GM18861 (cell line): ENCODE data around the gene PRAC2.
"Not testable (repeated sequence)": the region's sequence is repeated elsewhere in the genome, so short reads cannot be mapped to it uniquely, and the experiment has no call there.

Experiments
- ATAC-seq: cut with Tn5 transposase; IDR thresholded peaks from one replicate; pipeline ENCODE4 v1.9.1; 2021; ENCODE audit not compliant: unreplicated experiment

The PRAC2 gene

DNA sequence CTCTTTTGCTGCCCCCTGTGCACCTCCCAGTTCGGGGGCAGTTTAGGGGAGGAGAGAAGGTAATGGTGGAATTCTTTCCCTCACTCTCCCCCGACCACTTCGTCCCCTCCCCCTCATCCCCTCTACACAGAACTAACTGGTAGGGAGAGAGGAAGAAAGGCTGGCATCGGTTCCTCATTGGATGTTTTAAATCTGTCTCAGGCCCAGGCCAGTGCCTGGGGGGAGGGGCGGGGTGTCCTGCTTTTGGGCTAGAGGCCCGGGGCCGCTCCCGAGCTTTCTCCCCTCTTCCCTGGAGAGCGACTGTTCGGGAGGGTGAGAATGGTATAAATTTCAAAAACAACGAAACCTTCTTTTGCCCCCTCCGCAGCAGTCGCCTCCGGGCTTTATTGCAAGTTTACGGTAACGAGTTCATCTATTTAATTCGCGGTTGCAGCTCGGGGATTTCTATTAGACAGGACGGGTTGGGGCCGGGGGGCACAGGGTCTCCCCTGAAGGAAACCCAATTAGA, at the start of gene PRAC2:
Gene PRAC2 (plus strand): TSS at position 271 of the 508 bp plus-strand sequence. CDS start 1,226 bp downstream, outside the sequence.
- no peak for ATAC-seq

DNA sequence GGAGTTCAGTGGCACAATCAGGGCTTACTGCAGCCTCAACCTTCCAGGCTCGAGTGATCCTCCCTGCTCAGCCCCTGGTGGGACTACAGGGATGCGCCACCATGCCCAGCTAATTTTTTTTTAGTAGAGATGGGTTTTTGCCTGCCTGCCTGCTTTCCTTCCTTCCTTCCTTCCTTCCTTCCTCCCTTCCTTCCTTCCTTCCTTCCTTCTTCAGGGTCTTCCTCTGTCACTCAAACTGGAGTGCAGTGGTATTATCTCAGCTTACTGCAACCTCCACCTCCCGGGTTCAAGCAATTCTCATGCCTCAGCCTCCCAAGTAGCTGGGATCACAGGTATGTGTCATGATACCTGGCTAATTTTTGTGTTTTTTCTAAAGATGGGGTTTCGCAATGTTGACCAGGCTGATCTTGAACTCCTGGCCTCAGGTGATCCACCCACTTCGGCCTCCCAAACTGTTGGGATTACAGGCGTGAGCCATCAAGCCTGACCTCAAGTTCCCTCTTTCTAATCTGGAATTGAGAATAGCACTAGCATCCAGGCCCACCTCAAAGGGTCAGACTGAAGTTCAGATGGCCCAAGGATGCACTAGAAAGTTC, 45.9 kb upstream of the PRAC2 start:
- no peak for ATAC-seq

DNA sequence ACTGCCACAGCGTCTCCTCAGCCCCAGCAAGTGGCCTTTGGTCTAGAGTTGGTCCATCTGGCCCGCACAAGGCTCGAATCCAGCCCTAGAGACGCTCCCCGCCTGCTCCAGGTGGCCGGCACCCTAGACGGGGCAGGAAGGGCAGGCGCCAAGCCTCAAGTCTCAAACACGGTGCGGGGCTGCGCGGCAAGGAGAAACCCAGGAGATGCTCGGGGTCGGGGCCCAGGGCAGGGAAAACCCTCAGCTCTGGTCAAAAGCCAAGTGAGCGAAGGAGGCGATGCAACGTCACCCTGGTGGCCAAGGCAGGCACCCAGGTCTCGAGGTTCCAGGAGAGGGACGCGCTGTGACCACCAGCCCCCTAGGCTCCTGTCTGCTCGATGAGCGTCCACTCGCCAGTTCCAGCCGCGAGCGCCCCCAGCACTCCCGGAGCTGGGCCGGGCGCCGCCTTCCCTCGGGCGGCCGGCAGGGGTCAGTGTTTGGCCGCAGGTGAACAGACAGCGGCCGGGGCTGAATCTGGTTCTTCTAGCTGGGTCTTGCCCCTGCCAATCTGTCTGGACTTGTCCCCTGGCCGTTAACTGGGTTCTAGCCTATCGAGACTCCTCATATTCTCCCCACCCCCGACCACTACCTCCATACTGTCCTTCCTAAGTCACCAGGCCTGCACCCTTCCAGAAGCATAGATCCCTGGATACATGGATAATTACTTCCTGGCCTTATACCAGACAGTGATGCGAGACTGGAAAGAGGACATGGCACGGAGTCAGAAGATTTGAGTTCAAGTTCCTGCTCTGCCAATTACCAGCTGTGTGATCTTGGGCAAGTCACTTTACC, 44.6 kb upstream of the PRAC2 start:
- no peak for ATAC-seq

DNA sequence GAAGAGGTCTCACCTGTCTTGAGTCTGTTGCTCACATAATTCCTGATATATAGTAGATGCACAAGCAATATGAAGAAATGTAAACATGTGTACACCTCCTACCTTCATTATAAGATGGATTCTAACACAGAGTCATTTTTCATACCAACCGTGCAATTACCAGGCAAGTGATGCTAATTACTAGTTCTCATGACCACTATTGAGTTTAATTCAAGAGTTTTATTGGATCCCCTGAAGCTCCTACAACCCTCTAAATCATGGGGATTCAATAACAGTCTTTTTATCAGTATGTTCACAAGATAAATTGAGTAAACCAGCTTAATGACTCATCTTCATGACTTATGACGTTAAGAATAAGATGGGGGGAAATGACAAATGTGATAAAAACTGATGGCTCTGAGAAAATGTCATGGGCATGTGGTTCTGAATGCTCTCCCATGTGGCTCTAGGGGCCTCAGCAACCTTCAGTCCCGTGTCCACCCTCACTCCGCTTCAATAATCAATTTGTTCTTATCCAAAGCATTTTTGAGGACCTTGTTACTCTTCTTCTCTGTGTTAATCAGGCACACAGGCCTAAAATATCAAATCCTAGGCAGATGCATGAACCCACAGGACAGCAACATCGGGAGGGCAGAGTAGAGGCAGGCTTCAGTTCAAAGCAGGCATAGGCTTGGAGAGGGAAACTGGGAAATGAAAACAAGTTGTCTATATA, 43.4 kb upstream of the PRAC2 start:
- no peak for ATAC-seq

DNA sequence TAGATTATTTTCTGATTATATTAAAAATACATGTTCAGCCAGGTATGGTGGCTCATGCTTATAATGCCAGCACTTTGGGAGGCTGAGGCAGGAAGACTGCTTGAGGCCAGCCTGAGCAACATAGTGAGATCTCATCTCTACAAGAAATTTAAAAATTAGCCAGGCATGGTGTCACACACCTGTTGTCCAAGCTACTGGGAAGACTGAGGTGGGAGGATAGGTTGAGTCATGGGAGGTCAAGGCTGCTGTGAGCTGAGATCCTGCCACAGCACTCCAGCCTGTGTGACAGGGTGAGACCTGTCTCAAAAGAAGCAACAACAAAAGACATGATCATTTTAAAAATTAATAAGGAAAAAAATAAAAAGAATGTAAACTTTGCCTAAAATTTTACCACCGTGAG, 41.4 kb upstream of the PRAC2 start:
- no peak for ATAC-seq

DNA sequence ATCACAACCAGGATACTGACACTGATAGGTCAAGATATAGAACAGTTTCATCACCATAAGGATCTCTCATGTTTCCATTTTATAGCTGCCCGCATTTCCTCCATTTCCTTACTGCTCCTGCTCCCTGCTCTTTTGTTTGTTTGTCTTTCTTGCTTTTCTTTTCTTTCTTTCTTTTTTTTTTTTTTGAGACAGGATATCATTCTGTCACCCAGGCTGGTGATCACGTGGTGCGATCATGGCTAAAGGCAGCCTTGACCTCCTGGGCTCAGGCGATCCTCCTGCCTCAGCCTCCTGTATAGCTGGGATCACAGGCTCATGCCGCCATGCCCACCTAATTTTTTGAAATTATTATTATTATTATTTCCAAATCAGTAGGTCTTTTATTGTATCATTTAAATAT, 32.3 kb upstream of the PRAC2 start:
- no peak for ATAC-seq

DNA sequence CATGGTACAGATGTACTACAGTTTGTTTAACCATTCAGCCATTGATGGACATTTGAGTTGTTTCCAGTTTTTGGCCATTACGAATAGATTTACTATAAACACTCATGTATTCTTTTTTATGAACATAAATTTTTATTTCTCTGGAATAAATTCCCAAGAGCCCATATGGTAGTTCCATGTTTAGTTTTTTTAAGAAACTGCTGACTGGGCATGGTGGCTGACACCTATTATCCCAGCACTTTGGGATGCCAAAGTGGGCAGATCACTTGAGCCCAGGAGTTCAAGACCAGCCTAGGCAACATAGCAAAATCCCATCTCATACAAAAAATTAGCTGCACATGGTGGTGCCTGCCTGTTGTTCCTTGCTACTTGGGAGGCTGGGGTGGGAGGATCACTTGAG, 30.9 kb upstream of the PRAC2 start:
- ATAC-seq, result no peak

DNA sequence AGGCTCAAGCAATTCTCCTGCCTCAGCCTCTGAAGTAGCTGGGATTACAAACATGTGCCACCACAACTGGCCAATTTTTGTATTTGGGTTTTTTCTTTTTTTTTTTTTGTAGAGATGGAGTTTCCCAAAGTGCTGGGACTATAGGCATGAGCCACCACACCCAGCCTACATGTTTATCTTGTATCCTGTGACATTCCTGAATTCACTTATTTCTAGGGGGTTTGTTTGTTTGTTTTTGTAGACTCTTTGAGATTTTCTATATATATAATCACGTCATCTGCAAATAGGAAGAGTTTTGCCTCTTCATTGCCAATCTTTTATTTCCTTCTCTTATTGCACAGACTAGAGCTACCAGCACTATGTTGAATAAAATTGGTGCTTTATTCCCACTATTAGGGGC, 29.8 kb upstream of the PRAC2 start:
- no peak for ATAC-seq

DNA sequence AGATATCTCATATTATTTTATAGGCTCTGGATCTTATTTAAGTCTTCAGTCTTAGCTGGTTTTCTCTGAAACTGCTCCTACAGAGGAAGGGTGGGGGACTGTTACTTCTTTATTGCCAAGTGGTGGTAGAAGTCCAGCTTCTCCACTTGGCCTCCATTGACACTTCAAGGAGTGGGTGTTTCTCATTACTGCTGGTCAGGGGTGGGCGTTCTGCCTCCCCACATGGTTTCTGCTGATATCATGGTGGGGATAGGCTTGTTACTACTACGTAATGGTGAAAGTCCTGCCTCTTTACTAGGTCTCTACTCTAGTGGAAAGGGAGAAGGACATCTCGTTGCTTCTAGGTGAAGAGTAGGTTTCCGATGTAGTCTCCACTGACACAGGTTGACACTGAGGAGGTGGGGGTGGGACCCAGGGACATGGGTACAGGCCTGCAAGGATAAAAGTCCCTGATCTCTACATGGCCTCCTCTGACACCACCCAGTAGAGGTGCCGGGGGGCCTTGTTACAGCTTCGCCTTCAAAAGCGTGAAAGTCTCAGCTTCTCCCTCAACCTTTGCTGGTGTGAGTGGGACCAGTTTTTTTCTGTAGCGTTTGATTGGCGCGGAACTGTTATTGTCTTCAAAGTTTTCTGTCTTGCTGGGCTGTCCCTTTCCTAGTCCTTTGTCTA, 21.0 kb upstream of the PRAC2 start:
- no peak for ATAC-seq

DNA sequence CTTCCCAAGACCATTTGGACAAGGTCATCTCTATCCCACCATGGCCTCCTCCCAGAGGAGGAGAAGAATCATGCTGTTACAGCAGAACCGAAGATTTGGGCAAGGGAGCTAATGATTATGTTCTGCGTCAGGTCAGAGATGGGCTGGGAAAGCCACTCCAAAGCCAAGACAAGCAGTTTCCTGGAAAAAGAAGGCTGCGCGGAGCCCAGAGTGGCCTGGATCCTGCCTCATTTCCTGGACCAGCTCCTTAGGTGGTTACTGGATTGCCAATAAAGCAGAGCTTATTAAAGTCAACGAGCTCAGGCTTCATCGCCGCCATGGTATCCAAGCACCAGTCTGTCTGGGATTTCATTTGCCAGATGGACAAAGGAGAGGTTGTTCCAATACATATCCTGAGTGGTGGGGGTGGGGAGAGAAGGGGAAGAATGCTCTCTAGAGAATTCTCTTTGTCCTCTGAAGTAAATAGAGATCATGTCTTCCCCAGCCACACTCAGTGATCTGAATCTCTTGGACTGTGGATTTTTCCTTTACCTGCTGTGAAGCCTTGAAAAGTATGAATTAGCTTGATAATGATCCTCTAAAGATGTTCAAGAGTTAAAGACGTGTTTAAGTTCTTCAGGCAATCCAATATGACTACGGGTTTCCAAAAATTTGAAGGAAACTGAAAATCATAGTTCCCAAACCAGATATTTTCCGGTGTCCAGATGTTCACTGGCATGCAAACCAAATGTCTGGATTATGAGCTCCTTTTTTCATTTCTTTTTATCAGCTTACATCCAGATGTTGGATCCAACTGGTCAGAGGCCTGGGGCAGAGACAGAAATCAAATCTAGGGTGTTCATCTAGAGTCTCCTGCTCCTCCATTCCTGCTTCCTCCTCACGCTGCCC, 18.4 kb upstream of the PRAC2 start:
- ATAC-seq, result no peak

DNA sequence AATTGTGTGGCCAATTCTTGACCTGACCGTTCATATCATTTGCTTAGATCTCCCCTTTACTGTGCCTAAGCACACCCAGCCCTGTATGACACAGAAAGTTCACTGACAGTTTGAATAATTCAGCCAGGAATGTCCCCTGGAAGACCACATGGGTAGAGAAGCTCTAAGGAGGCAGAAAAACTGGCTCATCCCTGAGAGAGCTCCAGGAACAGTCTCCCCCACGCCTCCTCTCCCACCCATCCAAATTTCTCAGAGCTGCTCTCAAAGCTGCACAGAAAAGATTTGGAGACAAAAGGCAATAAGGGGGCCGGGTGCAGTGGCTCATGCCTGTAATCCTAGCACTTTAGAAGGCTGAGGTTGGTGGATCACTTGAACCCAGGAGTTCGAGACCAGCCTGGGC, 11.9 kb upstream of the PRAC2 start:
- ATAC-seq, result no peak

DNA sequence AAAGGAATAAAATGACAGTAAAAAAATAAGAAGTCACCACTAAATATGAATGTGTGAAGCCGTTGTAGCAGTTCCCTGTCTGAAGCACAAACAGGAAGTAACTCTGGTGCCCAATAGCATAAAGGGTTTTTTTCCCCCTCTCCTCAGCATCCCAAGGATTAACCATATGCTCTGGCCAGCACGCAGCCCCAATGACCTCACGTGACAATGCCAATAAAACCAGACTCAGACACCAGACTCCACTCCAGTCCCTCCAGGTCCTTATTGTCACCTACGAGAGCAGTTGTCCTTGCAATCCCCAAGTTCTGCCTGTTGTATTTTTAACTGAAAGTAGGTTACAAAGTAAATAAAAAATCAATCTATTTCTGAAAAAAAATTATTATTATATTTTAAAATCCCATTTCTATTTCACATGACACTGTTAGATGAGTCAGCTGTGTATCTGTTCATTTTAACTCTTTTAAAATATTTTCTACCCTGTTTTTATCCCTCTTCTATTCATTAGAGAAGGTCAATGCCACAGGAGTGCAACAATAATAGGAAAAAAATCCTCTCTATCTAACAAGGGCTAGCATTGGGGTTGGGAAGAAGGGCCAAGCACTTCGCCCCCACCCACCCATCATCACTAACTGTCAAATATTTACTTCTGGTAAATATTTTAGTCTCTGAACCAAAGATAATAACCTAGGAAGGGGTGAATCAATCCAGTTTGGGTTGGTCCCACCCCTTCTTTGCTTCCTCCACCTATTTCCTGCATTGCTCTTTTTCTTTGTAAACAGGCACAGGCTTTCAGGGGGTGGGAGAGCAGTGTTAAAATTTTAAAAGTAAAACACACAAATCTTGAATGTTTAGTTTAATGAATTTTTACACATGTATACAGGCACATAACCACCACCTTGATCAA, 7.2 kb upstream of the PRAC2 start:
- no peak for ATAC-seq

DNA sequence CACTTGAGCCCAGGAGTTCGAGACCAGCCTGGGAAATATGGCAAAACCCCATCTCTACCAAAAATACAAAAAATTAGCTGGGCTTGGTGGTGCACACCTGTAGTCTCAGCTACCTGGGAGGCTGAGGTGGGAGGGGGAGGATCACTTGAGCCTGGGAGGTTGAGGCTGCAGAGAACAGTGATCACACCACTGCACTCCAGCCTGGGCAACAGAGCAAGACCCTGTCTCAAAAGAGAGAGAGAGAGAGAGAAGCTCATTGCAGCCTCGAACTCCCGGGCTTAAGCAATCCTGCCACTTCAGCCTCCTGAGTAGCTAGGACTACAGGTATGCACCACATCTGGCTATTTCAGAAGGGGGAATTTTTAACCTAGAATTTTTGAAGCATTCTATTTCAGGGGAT, 6.4 kb upstream of the PRAC2 start:
- ATAC-seq, result not testable (repeated sequence)

DNA sequence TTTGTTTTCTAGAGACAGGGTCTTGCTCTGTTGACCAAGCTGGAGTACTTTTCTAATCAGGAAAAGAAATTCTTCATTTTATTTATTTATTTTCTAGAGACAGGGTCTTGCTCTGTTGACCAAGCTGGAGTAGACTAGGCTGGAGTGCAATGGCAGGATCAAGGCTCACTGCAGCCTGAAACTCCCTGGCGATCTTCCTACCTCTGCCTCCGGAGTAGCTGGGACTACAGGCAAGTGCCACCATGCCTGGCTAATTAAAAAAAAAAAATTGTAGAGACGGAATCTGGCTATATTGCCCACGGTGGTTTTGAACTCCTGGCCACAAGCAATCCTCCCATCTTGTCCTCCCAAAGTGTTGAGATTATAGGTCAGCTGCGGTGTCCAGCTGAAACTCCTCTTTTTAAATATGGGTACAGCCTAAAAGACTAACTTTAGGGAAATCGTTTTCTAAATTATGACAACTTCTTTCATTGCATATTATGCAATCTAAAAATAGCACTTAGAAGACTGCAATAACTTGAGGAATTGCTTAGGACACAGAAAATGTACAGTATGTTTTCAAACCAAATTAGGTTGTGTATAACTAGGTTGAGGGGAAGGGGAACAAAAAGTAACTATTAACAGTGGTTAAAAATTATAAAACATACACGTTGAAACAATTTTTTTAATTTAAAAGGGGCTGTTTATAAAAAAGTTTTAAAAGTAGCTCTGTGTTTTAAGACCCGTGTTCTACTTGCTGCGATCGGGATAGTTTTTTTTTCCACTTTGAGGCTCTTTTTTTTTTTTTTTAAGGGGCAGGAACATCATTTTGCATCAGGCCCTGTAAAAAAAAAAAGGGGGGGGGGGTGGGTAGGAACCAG, 5.4 kb upstream of the PRAC2 start:
- ATAC-seq, result no peak

DNA sequence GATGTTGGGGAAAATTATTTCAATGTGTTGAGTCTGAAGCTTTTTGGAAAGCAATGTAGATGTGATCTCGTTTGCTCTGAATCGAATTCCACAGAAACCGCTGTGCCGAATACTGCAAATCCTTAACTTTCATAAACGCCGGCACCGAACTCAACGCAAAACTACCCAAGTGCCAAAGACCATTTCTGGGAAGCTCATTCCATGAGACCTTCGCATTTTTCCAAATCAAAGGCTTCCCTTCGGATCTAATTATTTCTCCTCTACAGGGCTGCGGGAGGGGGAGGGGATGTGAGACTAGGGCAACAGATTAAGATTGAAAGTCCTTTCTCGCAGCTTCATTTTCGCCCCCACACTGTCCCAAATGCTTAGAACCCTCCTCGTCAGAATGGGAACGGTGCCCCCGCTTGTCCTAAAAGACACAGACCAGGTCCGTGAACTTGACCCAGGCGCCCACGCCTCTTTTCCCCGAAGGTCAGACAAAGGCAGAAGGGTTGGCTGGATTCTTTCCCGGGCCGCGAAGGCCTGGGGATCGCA, 4.7 kb upstream of the PRAC2 start:
- no peak for ATAC-seq

DNA sequence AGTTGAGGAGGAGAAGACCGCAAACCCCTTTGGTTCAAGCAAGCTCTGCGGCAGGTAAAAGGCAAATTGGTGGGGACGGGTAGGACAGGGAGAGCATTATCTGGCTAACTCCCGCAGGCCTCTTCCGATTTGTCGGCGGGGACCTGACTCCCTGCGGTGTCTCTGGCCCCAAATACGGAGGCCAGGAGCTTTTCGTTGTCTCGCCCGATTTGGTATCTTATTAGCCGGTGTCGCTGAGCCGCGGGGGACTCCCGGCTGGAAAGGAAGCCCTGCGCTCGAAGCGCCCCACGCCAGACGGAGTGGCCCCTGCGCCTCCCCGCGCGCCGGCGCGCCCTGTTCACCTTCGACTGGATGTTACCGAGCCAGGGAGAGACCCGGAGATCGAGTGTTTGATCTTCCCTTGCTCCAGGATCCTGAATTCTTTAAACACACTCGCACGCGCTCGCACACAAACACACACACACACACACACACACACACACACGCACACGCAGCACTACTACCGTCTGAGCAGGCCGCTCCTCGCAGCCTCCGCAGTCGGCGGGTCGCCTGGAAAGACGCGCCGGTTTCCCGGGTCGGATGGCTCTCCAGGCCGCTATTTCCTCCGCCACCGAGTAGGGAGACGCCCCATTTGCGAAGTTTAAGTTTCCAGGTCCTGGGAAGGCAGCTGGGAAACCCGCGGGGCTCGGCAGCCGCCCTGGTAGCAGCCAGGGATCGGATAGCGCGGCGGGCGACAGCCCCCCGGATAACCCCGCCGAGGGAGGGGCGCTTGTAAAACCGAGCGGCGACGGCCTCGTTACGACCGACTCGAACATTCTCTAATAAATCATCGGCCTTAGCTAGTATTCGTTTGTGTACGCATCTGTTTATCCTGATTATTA, 4.0 kb upstream of the PRAC2 start:
- no peak for ATAC-seq

DNA sequence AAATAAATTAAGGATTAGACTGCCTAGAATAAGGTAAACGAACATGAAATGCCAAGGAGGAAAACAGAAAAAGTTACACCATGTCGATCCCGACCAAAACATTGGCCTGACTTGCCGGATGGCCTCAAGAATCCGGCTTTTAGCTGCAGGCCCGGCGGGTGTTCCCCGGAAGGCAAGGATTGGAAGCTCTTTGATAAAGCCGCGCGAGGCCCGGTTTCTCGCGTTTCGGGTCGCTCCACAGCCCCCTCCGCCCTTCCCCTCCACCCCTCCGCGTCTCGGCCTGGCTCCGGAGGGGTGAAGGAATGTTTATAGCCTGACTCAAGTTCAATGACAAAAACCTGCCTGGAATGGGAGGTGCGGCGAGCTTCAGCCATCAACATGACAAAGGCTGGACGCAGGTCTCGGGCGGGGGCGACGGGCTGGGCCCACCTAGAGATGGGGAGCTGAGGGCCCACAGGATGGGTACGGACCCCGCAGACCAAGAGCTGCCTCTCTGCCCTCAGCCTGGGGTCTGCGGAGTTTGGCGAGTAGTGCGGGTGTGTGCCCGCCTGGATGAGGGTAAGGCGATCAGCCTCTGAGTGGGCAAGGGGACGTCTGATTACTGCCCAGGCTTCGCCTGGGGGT, 3.2 kb upstream of the PRAC2 start:
- ATAC-seq, result no peak
